ENCODE measurements around the gene SPATA32. TPM values are rescaled to one million over a fixed set of nuclear protein-coding genes. Genes with fewer than 3 reads are reported as not detected.

The SPATA32 gene
- total RNA-seq, 1 donor from 2014 or later: not detected

- peak; percentile 37 for ATAC-seq
- no peak for DNase-seq (ENCODE audit: low spot score)
Observed at GRCh38 chr17:45231481-45232116, 30.3 kb downstream of the SPATA32 start.

DNA sequence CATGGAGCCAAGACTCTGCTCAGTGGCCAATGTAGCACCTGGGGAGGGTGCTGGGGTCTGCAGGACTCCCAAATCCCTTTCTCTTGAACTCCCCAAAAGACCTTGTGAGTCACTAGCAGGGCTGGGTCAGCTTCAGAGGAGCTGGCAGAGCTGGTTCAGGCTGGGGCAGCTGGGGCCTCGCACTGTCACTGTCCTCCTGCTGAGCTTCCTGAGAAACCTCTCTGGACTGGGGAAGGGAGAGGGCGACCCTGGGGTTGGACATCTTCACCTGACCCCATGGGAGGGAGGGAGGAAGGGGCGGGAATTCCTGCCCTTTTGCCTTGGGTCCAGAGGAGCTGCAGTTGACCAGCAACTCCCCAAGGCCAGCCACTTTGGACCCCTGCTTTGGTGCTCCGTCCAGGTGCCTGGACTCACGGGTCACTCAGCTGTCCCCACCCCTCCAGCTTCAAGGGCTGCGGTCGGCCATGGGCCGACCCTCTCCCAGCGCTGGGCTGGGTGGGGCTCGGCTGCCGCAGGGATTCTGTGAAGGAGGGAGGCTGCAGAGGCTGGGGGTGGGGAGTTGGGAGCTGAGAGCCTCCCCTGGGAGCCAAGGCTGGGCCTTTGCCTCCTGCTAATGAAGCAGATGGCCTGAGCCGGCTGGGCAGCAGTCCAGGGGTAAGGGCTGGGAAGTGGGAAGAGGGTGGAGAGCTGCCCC is 31.0 kb downstream of the SPATA32 start:
- ATAC-seq (no peak), DNase-seq (ENCODE audit: low spot score) (no peak)

DNA sequence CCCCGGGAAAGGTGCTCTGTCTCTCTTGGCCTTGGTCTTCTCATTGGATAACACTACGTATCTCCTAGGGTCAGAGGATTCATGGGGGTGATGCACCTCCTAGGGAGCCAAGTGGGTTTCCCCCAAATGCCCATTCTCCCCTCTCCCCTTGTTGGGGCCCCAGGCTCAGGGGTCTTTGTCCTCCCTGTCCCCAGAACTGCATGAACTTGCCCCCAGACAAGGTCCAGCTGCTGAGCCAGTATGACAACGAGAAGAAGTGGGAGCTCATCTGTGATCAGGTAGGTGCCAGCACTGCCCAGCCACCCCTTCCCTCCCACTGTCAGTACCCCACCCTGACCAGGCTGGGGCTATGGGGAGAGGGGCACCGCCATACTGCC is 31.5 kb downstream of the SPATA32 start:
- ATAC-seq (no peak), DNase-seq (ENCODE audit: low spot score) (no peak)

DNA sequence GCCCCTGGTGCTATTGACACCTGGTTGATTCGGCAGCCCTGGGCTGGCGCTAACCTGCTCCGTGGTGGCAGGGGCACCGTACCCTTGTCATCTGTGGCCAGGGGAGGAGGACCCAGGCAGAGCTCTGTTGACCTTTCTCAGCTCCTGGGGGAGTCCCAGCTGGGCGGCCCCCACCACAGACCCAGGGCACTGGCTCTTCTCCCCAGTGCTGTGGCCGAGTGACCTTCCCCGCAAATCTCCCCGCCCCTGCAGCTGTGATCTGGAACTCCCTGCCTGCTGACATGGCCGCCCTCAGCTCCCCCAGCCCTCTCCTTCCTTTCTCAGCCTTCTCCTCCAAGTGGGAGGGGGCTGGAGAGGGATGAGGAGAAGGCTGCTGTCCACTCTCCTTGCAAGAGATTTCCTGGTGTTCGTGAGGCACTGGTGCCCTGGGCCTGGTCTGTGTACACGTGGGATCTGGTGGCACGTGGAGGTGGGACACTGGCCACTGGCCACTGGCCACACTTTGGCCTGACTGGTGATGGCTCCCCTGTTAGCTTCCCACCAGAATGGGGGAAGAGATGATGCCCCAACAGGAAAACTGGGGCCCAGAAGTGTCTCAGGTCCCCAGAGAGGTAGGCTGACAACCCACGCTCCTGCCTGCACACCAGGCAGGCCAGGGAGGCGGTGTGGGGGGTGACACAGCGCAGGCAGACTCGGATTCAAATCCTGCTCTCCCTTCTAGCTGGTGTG is 32.0 kb downstream of the SPATA32 start:
- ATAC-seq: no peak
- DNase-seq (ENCODE audit: low spot score): no peak

GRCh38 chr17:45228763-45229539 is 32.9 kb downstream of the SPATA32 start:
- DNase-seq (ENCODE audit: low spot score): peak; percentile 70
- ATAC-seq: peak; percentile 41

DNA sequence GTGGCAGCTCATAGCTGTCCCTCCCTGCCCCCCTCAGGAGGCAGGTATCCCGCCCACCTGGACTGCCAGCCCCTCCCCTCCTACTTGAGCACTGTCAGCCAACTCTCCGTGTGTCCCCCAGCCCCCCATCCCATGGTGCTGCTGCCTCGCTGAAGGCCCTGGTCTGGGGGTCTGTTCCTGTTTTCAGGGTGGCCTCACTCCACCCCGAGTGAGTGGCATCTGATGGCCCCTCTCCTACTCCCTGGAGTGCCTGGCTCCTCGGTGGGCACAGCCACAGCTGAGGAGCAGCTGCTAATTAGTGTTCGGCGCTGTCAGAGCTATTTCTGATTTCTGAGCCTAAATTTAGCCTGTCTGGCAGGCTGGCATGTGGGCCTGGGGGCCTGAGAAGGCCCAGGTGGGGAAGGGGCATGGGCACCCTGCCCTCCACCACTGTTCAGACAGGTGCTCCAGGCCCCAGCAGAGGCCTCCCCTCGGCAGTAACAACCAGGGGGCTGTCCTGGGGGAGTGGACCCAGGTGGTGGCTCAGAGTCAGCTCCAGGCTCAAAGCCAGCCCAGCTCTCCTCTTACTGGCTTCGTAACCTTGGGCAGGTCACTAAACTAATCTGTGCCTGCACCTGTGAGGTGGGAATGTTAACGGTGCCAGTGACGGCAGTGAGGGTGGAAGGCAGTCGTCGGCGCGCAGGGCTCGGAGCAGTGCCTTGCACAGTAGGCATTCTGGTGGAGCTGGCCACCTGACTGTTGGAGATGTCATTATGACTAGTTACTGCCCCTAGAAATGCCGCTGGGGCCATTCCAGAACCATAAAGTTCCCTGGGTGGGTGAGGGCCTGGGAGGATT is 33.8 kb downstream of the SPATA32 start:
- DNase-seq (ENCODE audit: low spot score) (no peak), ATAC-seq (no peak)

- ATAC-seq: no peak
- DNase-seq (ENCODE audit: low spot score): no peak
Observed at GRCh38 chr17:45227101-45227925, 34.6 kb downstream of the SPATA32 start.

- ATAC-seq (no peak), DNase-seq (ENCODE audit: low spot score) (no peak)
Observed at GRCh38 chr17:45226576-45226975, 35.3 kb downstream of the SPATA32 start.

DNA sequence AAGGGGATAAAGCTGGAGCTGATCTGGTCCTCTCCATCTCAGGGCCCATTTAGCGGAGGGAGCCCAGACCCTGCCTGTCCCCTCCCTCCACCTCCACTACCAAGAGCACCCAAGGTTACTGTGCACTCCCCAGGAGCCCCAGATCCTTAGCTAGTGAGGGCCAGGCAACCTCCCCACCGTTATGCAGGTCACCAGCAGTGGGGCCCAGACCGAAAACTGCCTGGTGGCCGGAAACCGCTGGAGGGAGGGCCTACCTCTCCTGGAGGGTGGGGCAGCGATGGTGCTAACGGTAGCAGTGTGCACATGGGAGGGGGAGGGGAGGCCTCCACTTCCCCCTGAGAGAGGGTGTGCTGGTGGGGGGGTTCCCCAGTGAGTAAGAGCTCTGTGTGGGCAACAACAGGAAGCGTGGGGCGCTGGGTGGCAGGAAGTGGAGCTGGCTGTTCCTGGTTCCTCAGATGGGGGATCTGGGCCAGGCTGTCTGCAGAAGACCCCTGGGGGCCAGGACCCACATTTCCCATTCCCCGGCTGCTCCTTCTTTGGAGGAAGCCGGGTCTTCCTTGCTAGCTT is 35.8 kb downstream of the SPATA32 start:
- no peak for DNase-seq (ENCODE audit: low spot score)
- ATAC-seq: peak; percentile 51

GRCh38 chr17:45225051-45225700 is 36.7 kb downstream of the SPATA32 start:
- ATAC-seq (no peak), DNase-seq (ENCODE audit: low spot score) (no peak)

DNA sequence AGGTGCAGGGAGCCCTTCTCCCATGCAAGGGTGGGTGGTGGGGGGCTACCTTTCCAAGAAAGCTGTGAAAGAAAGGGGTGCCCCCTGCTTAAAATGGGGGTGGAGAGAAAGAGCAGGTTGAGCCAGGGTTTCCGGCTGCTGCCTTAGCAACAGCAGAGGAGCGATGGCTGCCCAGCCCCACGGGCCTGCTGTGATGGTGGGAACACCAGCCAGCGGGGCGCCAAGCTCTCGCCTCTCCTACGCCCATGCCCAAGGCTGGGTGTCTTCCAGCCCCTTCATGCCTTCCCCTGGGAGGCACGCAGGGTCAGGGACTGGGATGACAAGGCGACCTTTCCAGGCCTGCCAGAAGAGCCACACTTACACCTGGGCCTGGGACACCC is 37.2 kb downstream of the SPATA32 start:
- ATAC-seq: no peak
- DNase-seq (ENCODE audit: low spot score): no peak

DNA sequence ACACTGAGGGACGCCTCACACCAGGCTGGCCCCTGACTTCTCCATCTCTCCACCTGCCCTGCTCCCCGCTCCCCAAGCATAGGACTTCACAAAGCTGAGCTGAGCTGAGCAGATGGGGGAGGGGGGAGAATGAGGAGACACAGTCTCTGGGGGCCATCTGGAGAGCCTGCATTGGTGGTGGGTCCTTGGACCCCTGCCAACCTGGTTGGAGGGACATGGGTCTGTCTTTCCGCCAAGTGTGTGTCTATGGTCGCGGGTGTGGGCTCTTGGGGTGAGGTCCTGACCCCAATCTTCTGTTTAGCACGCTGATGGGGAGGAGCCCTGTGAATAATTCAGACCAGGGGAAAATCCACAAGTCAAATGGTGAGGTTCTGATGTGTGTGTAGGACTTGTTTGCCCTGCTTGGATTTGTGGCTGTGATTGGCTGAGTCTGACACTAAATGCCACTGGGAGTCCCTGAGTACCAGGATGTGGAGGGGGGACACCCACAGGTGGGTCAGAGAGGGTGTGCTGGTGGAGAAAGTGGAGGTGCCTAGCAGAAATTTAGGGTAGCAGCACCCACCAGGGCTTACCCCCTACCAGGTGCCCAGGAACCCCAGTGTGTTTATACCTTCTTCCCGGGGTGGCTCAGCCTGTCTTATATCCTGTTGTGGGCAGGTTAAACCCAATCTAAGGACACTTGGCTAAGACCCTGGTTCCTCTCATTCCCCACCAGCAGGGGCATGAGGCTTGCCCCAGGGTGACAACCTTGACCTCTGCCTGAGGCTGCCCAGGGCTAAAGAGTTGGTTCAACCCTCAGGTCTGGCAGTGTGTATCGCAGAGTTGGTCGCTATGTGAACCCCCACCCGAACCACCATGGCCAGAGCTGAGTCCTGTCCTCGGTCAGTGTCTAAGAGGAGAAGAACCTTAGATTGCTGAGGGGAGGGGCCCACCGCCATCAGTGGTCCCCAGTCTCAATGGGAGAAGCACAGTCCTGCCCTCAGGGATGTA is 38.1 kb downstream of the SPATA32 start:
- DNase-seq (ENCODE audit: low spot score) (no peak), ATAC-seq (no peak)

- DNase-seq (ENCODE audit: low spot score) (no peak), ATAC-seq (no peak)
Observed at GRCh38 chr17:45222996-45223538, 38.8 kb downstream of the SPATA32 start.

DNA sequence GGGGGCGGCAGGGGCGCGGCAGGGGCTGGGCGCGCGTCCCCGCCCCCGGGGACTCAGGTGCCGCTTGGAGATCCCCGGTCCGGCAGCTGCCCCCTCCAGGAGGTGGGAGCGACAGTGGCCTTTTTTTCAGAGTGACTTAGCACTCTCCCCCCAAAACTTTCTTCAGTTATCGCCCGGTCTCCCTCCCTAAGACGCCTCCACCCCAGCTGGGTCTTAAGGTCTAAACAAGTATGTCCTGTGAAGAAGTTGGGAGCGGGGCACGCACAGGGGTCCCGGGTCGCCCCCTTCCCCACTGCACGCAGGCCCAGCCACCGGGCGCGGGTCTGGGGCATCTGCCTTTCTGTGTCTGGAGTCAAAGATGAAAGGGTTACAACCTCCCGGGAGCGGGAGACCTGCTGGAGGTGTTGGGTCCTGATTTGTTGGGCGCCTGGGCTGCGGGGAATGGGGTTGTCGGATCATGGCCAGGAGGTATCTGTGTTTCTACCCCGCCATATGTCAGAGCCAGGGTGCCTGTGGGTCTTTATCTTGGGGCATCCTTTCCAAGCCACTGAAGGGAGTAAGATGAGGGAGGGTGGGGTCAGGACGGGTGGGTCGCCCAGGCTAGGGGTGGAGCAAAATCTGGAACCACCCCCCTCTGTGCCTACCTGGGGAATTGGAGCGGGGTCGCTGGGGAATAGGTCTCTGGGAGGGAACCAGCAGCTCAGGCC is 39.5 kb downstream of the SPATA32 start:
- no peak for ATAC-seq

DNA sequence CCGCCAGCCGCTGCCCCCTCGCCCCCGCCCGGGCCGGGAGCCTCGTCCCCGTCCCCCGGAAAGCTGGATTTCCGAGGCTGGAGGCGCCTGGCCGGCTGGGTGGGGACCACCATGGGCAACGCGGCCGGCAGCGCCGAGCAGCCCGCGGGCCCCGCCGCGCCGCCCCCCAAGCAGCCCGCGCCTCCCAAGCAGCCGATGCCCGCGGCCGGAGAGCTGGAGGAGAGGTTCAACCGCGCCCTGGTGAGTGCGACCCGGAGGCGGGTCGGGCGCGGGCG is 39.9 kb downstream of the SPATA32 start:
- no peak for DNase-seq (ENCODE audit: low spot score)
- ATAC-seq: no peak

More for the DNA sequence above, 39.5 kb downstream of the SPATA32 start:
- DNase-seq (ENCODE audit: low spot score): no peak

DNA sequence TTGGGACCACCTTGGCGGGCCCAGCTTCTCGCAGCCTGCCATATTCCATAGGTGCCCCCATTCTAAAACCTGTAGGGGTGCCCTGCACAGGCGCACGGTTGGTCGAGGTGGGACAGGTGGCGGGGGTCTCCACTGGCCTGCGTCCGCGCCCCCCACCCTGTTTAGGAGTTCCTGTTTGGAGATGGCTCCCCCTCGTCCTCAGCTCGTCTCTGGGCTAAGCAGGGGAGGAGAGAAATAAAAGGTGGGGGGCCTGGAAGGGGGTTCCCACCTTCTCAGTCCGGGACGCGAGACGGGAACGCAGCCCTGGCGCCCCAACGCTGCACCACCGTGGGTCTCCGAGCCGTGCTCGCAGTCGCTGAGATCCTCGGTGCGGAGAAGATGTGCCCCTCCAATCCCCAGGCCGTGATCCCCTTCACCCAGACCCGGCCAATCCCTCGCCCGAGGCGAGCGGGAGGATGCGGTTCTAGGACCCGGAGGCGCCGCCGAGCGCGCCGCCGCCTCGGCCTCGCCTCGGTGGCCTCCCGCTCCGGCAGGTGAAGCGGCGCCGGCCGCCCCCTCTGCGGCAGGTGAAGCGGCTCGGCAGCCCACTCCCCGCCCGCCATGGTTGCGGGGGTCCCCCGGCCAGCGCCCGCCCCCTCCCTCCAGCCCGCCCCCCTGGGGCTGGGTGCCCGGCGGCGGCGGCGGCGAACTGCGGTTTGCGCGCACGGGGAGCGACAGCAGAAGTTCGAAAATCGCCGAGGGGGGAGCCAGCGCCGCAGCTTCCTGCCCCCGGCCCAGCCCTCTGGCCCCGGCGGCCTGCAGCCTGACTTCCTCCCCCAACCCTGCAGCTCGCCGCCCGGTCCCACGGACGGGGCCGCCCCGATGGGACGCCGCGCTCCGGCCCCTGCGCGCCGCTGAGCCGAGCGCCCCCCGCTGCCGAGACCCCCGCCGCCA is 40.5 kb downstream of the SPATA32 start, which contains the start of gene FMNL1:
FMNL1 (plus strand) TSS at position 805 of the 933 bp plus-strand sequence. CDS start 240 bp downstream, outside the sequence.
- ATAC-seq: peak; percentile 39

More for the DNA sequence above, 40.5 kb downstream of the SPATA32 start, which contains the start of gene FMNL1:
- DNase-seq (ENCODE audit: low spot score): no peak

All from left lobe of liver (tissue), 2 donors.